Ramos (cell line): ENCODE measurements around the gene TNFAIP8.

Experiments used
- in situ Hi-C: fragments of 300-500 bp; cut with MboI; formaldehyde crosslinking; loops from one replicate; pipeline ENCODE4 v1.14.3; 2022; ENCODE audit warnings: low sequenced_read_pairs; ENCODE audit not compliant: unreplicated experiment

TNFAIP8 gene

GRCh38 chr5:119365847-119366539 is 10.2 kb downstream of the TNFAIP8 start:
- in situ Hi-C loops, result no loop called here

GRCh38 chr5:119366540-119366881 is 10.7 kb downstream of the TNFAIP8 start:
- in situ Hi-C loops, result no loop called here

GRCh38 chr5:119367502-119368237 is 11.9 kb downstream of the TNFAIP8 start:
- in situ Hi-C loops, result no loop called here

- in situ Hi-C loops, result no loop called here
Measured at GRCh38 chr5:119368238-119368630, 12.4 kb downstream of the TNFAIP8 start.

GRCh38 chr5:119370486-119370885 is 14.7 kb downstream of the TNFAIP8 start:
- in situ Hi-C loops, result no loop called here

GRCh38 chr5:119371146-119371545 is 15.3 kb downstream of the TNFAIP8 start:
- in situ Hi-C loops, result no loop called here

- in situ Hi-C loops, result no loop called here
Measured at GRCh38 chr5:119373449-119373858, 17.6 kb downstream of the TNFAIP8 start.

GRCh38 chr5:119374901-119375300 is 19.1 kb downstream of the TNFAIP8 start:
- in situ Hi-C loops, result no loop called here

- in situ Hi-C loops, result no loop called here
Measured at GRCh38 chr5:119377066-119377465, 21.2 kb downstream of the TNFAIP8 start.

- in situ Hi-C loops, result no loop called here
Measured at GRCh38 chr5:119378075-119378700, 22.4 kb downstream of the TNFAIP8 start.

- in situ Hi-C loops, result no loop called here
Measured at GRCh38 chr5:119379096-119379495, 23.3 kb downstream of the TNFAIP8 start.

GRCh38 chr5:119379942-119380547 is 24.2 kb downstream of the TNFAIP8 start:
- in situ Hi-C loops, result no loop called here

GRCh38 chr5:119382169-119382568 is 26.4 kb downstream of the TNFAIP8 start:
- in situ Hi-C loops, result no loop called here

- in situ Hi-C loops, result no loop called here
Measured at GRCh38 chr5:119383008-119383407, 27.2 kb downstream of the TNFAIP8 start.

GRCh38 chr5:119385136-119385535 is 29.3 kb downstream of the TNFAIP8 start:
- in situ Hi-C loops, result no loop called here

GRCh38 chr5:119385536-119386128 is 29.8 kb downstream of the TNFAIP8 start:
- in situ Hi-C loops, result no loop called here

GRCh38 chr5:119386596-119387344 is 31.0 kb downstream of the TNFAIP8 start:
- in situ Hi-C loops, result no loop called here

- in situ Hi-C loops, result no loop called here
Measured at GRCh38 chr5:119387945-119388618, 32.3 kb downstream of the TNFAIP8 start.

GRCh38 chr5:119388619-119389190 is 32.9 kb downstream of the TNFAIP8 start:
- in situ Hi-C loops, result no loop called here
